Measurements from ENCODE around the gene SLC8A1.

SLC8A1 gene

GRCh38 chr2:40192864-40193669, 258.8 kb downstream of the SLC8A1 start:
- no peak for DNase-seq (ENCODE audit: low spot score)

GRCh38 chr2:40190457-40190856, 261.4 kb downstream of the SLC8A1 start:
- DNase-seq (ENCODE audit: low spot score): no peak

- no peak for DNase-seq (ENCODE audit: low spot score)
These were observed 262.0 kb downstream of the SLC8A1 start for GRCh38 chr2:40189881-40190280.

- no peak for DNase-seq (ENCODE audit: low spot score)
These were observed 264.8 kb downstream of the SLC8A1 start for GRCh38 chr2:40187054-40187453.

GRCh38 chr2:40184551-40184950, 267.3 kb downstream of the SLC8A1 start:
- no peak for DNase-seq (ENCODE audit: low spot score)

- DNase-seq (ENCODE audit: low spot score): no peak
These were observed 270.0 kb downstream of the SLC8A1 start for GRCh38 chr2:40181855-40182254.

GRCh38 chr2:40179801-40180200, 272.1 kb downstream of the SLC8A1 start:
- no peak for DNase-seq (ENCODE audit: low spot score)

GRCh38 chr2:40178971-40179370, 272.9 kb downstream of the SLC8A1 start:
- no peak for DNase-seq (ENCODE audit: low spot score)

GRCh38 chr2:40178171-40178778, 273.6 kb downstream of the SLC8A1 start:
- DNase-seq (ENCODE audit: low spot score): no peak

- DNase-seq (ENCODE audit: low spot score): peak; percentile 15
These were observed 274.5 kb downstream of the SLC8A1 start for GRCh38 chr2:40177366-40177765.

GRCh38 chr2:40173276-40173675, 278.6 kb downstream of the SLC8A1 start:
- peak; percentile 33 for DNase-seq (ENCODE audit: low spot score)

- DNase-seq (ENCODE audit: low spot score): no peak
These were observed 282.0 kb downstream of the SLC8A1 start for GRCh38 chr2:40169856-40170255.

GRCh38 chr2:40169430-40169829, 282.5 kb downstream of the SLC8A1 start:
- no peak for DNase-seq (ENCODE audit: low spot score)

- DNase-seq (ENCODE audit: low spot score): no peak
These were observed 283.3 kb downstream of the SLC8A1 start for GRCh38 chr2:40168546-40168945.

GRCh38 chr2:40168032-40168431, 283.9 kb downstream of the SLC8A1 start:
- DNase-seq (ENCODE audit: low spot score): no peak

GRCh38 chr2:40166006-40166405, 285.9 kb downstream of the SLC8A1 start:
- no peak for DNase-seq (ENCODE audit: low spot score)

- DNase-seq (ENCODE audit: low spot score): no peak
These were observed 286.4 kb downstream of the SLC8A1 start for GRCh38 chr2:40165509-40165844.

- DNase-seq (ENCODE audit: low spot score): no peak
These were observed 287.0 kb downstream of the SLC8A1 start for GRCh38 chr2:40164736-40165508.

GRCh38 chr2:40161986-40162385, 289.9 kb downstream of the SLC8A1 start:
- no peak for DNase-seq (ENCODE audit: low spot score)

GRCh38 chr2:40160751-40161218, 291.1 kb downstream of the SLC8A1 start:
- no peak for DNase-seq (ENCODE audit: low spot score)

- DNase-seq (ENCODE audit: low spot score): no peak
These were observed 292.6 kb downstream of the SLC8A1 start for GRCh38 chr2:40159333-40159732.

GRCh38 chr2:40158781-40159180, 293.1 kb downstream of the SLC8A1 start:
- DNase-seq (ENCODE audit: low spot score): no peak

- DNase-seq (ENCODE audit: low spot score): no peak
These were observed 296.2 kb downstream of the SLC8A1 start for GRCh38 chr2:40155728-40156127.

All from AG08395 (cell line).